CD4-positive, alpha-beta T cell treated with Interleukin-1 beta for 1 hour (primary cell): ENCODE results near the gene SEMA3C.

ENCODE experiments used
- DNase-seq, 2 donors: peaks; one replicate each; pipeline ENCODE4 v3.0.0-alpha.2; 2020 to 2022

The SEMA3C gene

GRCh38 chr7:80773787-80774508, 144.9 kb downstream of the SEMA3C start:
- no peak for DNase-seq

- no peak for DNase-seq
Measured at GRCh38 chr7:80772347-80772993, 146.4 kb downstream of the SEMA3C start.

GRCh38 chr7:80771523-80771922, 147.3 kb downstream of the SEMA3C start:
- no peak for DNase-seq

GRCh38 chr7:80770675-80771081, 148.2 kb downstream of the SEMA3C start:
- no peak for DNase-seq

GRCh38 chr7:80770061-80770460, 148.8 kb downstream of the SEMA3C start:
- no peak for DNase-seq

GRCh38 chr7:80768756-80769155, 150.1 kb downstream of the SEMA3C start:
- DNase-seq = no peak

- DNase-seq = no peak
Measured at GRCh38 chr7:80767654-80768053, 151.2 kb downstream of the SEMA3C start.

GRCh38 chr7:80766724-80767123, 152.1 kb downstream of the SEMA3C start:
- no peak for DNase-seq

- no peak for DNase-seq
Measured at GRCh38 chr7:80764132-80764531, 154.7 kb downstream of the SEMA3C start.

- DNase-seq = no peak
Measured at GRCh38 chr7:80763704-80764103, 155.1 kb downstream of the SEMA3C start.

- no peak for DNase-seq
Measured at GRCh38 chr7:80763289-80763688, 155.6 kb downstream of the SEMA3C start.

- no peak for DNase-seq
Measured at GRCh38 chr7:80760292-80760691, 158.6 kb downstream of the SEMA3C start.

- DNase-seq = no peak
Measured at GRCh38 chr7:80752954-80753690, 165.7 kb downstream of the SEMA3C start.

GRCh38 chr7:80749270-80749669, 169.6 kb downstream of the SEMA3C start:
- no peak for DNase-seq

- no peak for DNase-seq
Measured at GRCh38 chr7:80748363-80749042, 170.3 kb downstream of the SEMA3C start.

- DNase-seq = no peak
Measured at GRCh38 chr7:80740778-80741545, 177.9 kb downstream of the SEMA3C start.

- DNase-seq = no peak
Measured at GRCh38 chr7:80736371-80737125, 182.3 kb downstream of the SEMA3C start.

- DNase-seq = no peak
Measured at GRCh38 chr7:80735330-80735729, 183.5 kb downstream of the SEMA3C start.

GRCh38 chr7:80734011-80734410, 184.8 kb downstream of the SEMA3C start:
- DNase-seq = no peak

- no peak for DNase-seq
Measured at GRCh38 chr7:80733333-80733915, 185.4 kb downstream of the SEMA3C start.

- no peak for DNase-seq
Measured at GRCh38 chr7:80732630-80733029, 186.2 kb downstream of the SEMA3C start.
